Type B pancreatic cell (in vitro differentiated cells): ENCODE measurements around the gene SLC3A2. TPM values are rescaled to one million over a fixed set of nuclear protein-coding genes. Genes with fewer than 3 reads are reported as not detected.
"Not testable (repeated sequence)": the region's sequence is repeated elsewhere in the genome, so short reads cannot be mapped to it uniquely, and the experiment has no call there.

Experiments used
- DNase-seq: peaks from one replicate; pipeline ENCODE4 v3.0.0; 2021; ENCODE audit warnings: mixed read lengths; ENCODE audit not compliant: unreplicated experiment; ENCODE audit errors: extremely low spot score
- H3K27ac Mint-ChIP-seq: 2 replicates; pipeline ENCODE4 v1.8.0; 2021; ENCODE audit warnings: mild to moderate bottlenecking, mixed read lengths
- H3K27me3 Mint-ChIP-seq: 2 replicates; pipeline ENCODE4 v1.8.0; 2021; ENCODE audit warnings: mixed read lengths
- H3K36me3 Mint-ChIP-seq: 2 replicates; pipeline ENCODE4 v1.8.0; 2021; ENCODE audit warnings: mixed read lengths
- H3K4me1 Mint-ChIP-seq: one replicate; pipeline ENCODE4 v1.8.0; 2021; ENCODE audit warnings: mixed read lengths; ENCODE audit not compliant: unreplicated experiment
- H3K4me3 Mint-ChIP-seq: 2 replicates; pipeline ENCODE4 v1.8.0; 2021; ENCODE audit warnings: mild to moderate bottlenecking, mixed read lengths
- H3K9me3 Mint-ChIP-seq: 2 replicates; pipeline ENCODE4 v1.8.0; 2021; ENCODE audit warnings: mixed read lengths
- total RNA-seq: library from RNA; stranded (reverse); gene quantifications from 2 replicates; pipeline ENCODE4 v1.2.1, GENCODE V29; 2021; ENCODE audit warnings: low replicate concordance
- TF ChIP-seq, protein P1 (sequence below): fragments of 200-600 bp; sonication (generic); conservative IDR thresholded peaks from 2 replicates; pipeline ENCODE4 v1.5.0; 2021; ENCODE audit warnings: antibody characterized with exemption, mild to moderate bottlenecking

The SLC3A2 gene
- total RNA-seq, 1 donor from 2014 or later, result 190 TPM

GRCh38 chr11:62934496-62934785, 53.7 kb downstream of the SLC3A2 start:
- Mint-ChIP-seq H3K27ac (no peak overlapping the region), H3K9me3 (peaks cover 7% of the 10 kb centered on the region), H3K4me3 (no peak overlapping the region), H3K36me3 (peaks cover 4% of the 10 kb centered on the region), H3K4me1 (peaks cover 10% of the 10 kb centered on the region), H3K27me3 (peaks cover 5% of the 10 kb centered on the region)
- TF ChIP-seq, protein P1, sequence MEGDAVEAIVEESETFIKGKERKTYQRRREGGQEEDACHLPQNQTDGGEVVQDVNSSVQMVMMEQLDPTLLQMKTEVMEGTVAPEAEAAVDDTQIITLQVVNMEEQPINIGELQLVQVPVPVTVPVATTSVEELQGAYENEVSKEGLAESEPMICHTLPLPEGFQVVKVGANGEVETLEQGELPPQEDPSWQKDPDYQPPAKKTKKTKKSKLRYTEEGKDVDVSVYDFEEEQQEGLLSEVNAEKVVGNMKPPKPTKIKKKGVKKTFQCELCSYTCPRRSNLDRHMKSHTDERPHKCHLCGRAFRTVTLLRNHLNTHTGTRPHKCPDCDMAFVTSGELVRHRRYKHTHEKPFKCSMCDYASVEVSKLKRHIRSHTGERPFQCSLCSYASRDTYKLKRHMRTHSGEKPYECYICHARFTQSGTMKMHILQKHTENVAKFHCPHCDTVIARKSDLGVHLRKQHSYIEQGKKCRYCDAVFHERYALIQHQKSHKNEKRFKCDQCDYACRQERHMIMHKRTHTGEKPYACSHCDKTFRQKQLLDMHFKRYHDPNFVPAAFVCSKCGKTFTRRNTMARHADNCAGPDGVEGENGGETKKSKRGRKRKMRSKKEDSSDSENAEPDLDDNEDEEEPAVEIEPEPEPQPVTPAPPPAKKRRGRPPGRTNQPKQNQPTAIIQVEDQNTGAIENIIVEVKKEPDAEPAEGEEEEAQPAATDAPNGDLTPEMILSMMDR, result no peak
- no peak for DNase-seq

- H3K27ac Mint-ChIP-seq, H3K27me3 Mint-ChIP-seq, H3K36me3 Mint-ChIP-seq, DNase-seq, H3K9me3 Mint-ChIP-seq, H3K4me3 Mint-ChIP-seq, H3K4me1 Mint-ChIP-seq: not testable (repeated sequence)
Measured at GRCh38 chr11:62937528-62937927, 56.8 kb downstream of the SLC3A2 start.

Other genes with a start within 250 kb of the SLC3A2 start
- gene GANAB, start 234.3 kb upstream of the SLC3A2 start, total RNA-seq, result 278 and 372 TPM in 2 replicates
- 26.5 and 28.3 TPM in 2 replicates for gene INTS5, start 227.6 kb upstream of the SLC3A2 start, total RNA-seq
- 69.1 and 69.2 TPM in 2 replicates for gene C11orf98, start 215.7 kb upstream of the SLC3A2 start, total RNA-seq
- gene CSKMT, start 215.6 kb upstream of the SLC3A2 start, total RNA-seq, result 17.7 and 28.0 TPM in 2 replicates
- gene UQCC3, start 209.2 kb upstream of the SLC3A2 start, total RNA-seq, result 11.2 and 11.7 TPM in 2 replicates
- gene LBHD1, start 208.6 kb upstream of the SLC3A2 start, total RNA-seq, result 6.1 and 8.1 TPM in 2 replicates
- gene UBXN1, start 201.8 kb upstream of the SLC3A2 start, total RNA-seq, result 76.5 and 113 TPM in 2 replicates
- 0.21 and 1.0 TPM in 2 replicates for gene LRRN4CL, start 191.4 kb upstream of the SLC3A2 start, total RNA-seq
- 93.5 and 94.6 TPM in 2 replicates for gene BSCL2, start 173.5 kb upstream of the SLC3A2 start, total RNA-seq
- 0.88 and 4.7 TPM in 2 replicates for gene GNG3, start 173.2 kb upstream of the SLC3A2 start, total RNA-seq
- 44.8 and 63.7 TPM in 2 replicates for gene HNRNPUL2, start 153.4 kb upstream of the SLC3A2 start, total RNA-seq
- gene TTC9C, start 152.4 kb upstream of the SLC3A2 start, total RNA-seq, result 34.1 and 39.0 TPM in 2 replicates
- gene ZBTB3, start 126.7 kb upstream of the SLC3A2 start, total RNA-seq, result 6.3 and 10.1 TPM in 2 replicates
- gene POLR2G, start 119.3 kb upstream of the SLC3A2 start, total RNA-seq, result 68.8 and 98.7 TPM in 2 replicates
- 23.8 and 37.6 TPM in 2 replicates for gene TAF6L, start 109.5 kb upstream of the SLC3A2 start, total RNA-seq
- 41.1 and 53.1 TPM in 2 replicates for gene TMEM179B, start 93.5 kb upstream of the SLC3A2 start, total RNA-seq
- 21.9 and 23.3 TPM in 2 replicates for gene TMEM223, start 88.9 kb upstream of the SLC3A2 start, total RNA-seq
- 111 TPM in 2 replicates for gene NXF1, start 75.5 kb upstream of the SLC3A2 start, total RNA-seq
- gene STX5, start 48.8 kb upstream of the SLC3A2 start, total RNA-seq, result 42.4 and 51.7 TPM in 2 replicates
- not detected in 2 replicates for gene TEX54, start 48.1 kb upstream of the SLC3A2 start, total RNA-seq
- 47.6 and 58.3 TPM in 2 replicates for gene WDR74, start 41.3 kb upstream of the SLC3A2 start, total RNA-seq
- gene CHRM1, start 40.5 kb downstream of the SLC3A2 start, total RNA-seq, result 0.29 and 2.1 TPM in 2 replicates
- 1.5 TPM in 1 of 2 replicates, not detected in the other for gene SLC22A6, start 104.1 kb downstream of the SLC3A2 start, total RNA-seq
- gene SLC22A8, start 134.9 kb downstream of the SLC3A2 start, total RNA-seq, result 0.17 and 0.85 TPM in 2 replicates